HepG2 (cell line): ENCODE results near the gene C14orf119. TPM values are rescaled to one million over a fixed set of nuclear protein-coding genes. Genes with fewer than 3 reads are reported as not detected.

ENCODE experiments used
- CBFB ChIP-seq: sonication (generic); formaldehyde crosslinking; IDR thresholded peaks from 2 replicates; pipeline ENCODE4 v1.4.0; 2020; ENCODE audit warnings: missing genetic modification reagents
- CBX5 ChIP-seq: sonication (generic); formaldehyde crosslinking; IDR thresholded peaks from 2 replicates; pipeline ENCODE4 v1.4.0; 2020; ENCODE audit warnings: missing genetic modification reagents, borderline replicate concordance
- CEBPG ChIP-seq: IDR thresholded peaks from 2 replicates; pipeline ENCODE4 v1.6.1; 2016
- FOSL2 ChIP-seq: sonication (generic); formaldehyde crosslinking; IDR thresholded peaks from 2 replicates; pipeline ENCODE4 v1.4.0; 2020; ENCODE audit warnings: missing genetic modification reagents
- PATZ1 ChIP-seq: sonication (generic); formaldehyde crosslinking; IDR thresholded peaks from 2 replicates; pipeline ENCODE4 v1.4.0; 2020; ENCODE audit warnings: missing genetic modification reagents
- POLR2G ChIP-seq: fragments of 200-400 bp; formaldehyde crosslinking; IDR thresholded peaks from 2 replicates; pipeline ENCODE4 v1.6.1; 2018; ENCODE audit warnings: mild to moderate bottlenecking, low read depth, low read length, moderate library complexity
- RBFOX2 ChIP-seq: fragments of 200-400 bp; formaldehyde crosslinking; IDR thresholded peaks from 2 replicates; pipeline ENCODE4 v1.6.1; 2017; ENCODE audit warnings: low read depth, mild to moderate bottlenecking, low read length
- RBM22 ChIP-seq: fragments of 200-400 bp; formaldehyde crosslinking; optimal IDR thresholded peaks from 2 replicates; pipeline ENCODE3; 2017; ENCODE audit warnings: mild to moderate bottlenecking, low read length, moderate library complexity
- ZBTB49 ChIP-seq: sonication (generic); formaldehyde crosslinking; IDR thresholded peaks from 2 replicates; pipeline ENCODE4 v1.4.0; 2020; ENCODE audit warnings: missing genetic modification reagents, borderline replicate concordance
- ZNF335 ChIP-seq: sonication (generic); formaldehyde crosslinking; IDR thresholded peaks from 2 replicates; pipeline ENCODE4 v1.4.0; 2020; ENCODE audit warnings: missing genetic modification reagents
- polyA plus RNA-seq, 8 experiments: library from polyadenylated mRNA; depleted of rRNA in 3 of 8; stranded (reverse) in 7 of 8; unstranded in 1 of 8; fragments of >200 nt; fragmentation: Illumina TruSeq in 4 of 8; extraction: Trizol in 4 of 8; gene quantifications; 2 replicates each; pipeline versions ENCODE4 v1.2.1 to v1.2.3, GENCODE V29; 2011 to 2016; ENCODE audit warnings: low read depth in 4 of 8, missing spikeins in 1 of 8, mixed read lengths in 1 of 8; ENCODE audit not compliant: insufficient read depth in 1 of 8
- total RNA-seq, 5 experiments: library from RNA; depleted of rRNA; stranded (reverse); fragments of >200 nt; fragmentation: Illumina TruSeq; extraction: Trizol; gene quantifications; 2 replicates each; pipeline ENCODE4 v1.2.3, GENCODE V29; 2016; ENCODE audit warnings: low read depth in 1 of 5
- TF ChIP-seq, protein P1 (sequence below): sonication (generic); formaldehyde crosslinking; IDR thresholded peaks from 2 replicates; pipeline ENCODE4 v1.8.0; 2022; ENCODE audit warnings: missing genetic modification reagents, mild to moderate bottlenecking, moderate library complexity, borderline replicate concordance
- TF ChIP-seq, protein P2 (sequence below): IDR thresholded peaks from 2 replicates; pipeline ENCODE4 v1.6.1; 2016

Gene C14orf119
- total and polyA plus RNA-seq, 2 of the 13 experiments (the other 11 are each of a cell fraction or from before 2014, with no cell fraction given) = 117 to 206 TPM

DNA sequence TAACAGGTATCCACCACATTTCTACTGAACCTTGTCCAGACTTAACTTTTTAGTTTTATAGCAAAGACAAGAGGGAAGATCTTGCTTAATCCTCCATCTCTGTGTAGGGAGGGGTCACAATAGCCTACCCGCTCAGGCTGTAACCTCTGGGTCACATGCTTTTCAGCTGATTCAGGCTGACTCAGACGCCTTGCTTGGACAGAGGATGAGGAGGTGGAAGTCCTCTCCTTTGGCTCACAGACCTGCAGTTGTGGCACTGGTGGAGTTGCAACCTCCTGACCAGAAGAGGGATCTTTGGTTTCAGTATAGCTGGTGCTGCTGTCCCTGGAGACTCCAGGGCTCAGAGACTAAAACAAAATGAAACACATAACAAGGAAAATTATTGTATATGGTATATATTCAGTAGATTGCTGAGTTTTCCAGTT, 16.6 kb upstream of the C14orf119 start (continued):
- TF ChIP-seq, protein P1, sequence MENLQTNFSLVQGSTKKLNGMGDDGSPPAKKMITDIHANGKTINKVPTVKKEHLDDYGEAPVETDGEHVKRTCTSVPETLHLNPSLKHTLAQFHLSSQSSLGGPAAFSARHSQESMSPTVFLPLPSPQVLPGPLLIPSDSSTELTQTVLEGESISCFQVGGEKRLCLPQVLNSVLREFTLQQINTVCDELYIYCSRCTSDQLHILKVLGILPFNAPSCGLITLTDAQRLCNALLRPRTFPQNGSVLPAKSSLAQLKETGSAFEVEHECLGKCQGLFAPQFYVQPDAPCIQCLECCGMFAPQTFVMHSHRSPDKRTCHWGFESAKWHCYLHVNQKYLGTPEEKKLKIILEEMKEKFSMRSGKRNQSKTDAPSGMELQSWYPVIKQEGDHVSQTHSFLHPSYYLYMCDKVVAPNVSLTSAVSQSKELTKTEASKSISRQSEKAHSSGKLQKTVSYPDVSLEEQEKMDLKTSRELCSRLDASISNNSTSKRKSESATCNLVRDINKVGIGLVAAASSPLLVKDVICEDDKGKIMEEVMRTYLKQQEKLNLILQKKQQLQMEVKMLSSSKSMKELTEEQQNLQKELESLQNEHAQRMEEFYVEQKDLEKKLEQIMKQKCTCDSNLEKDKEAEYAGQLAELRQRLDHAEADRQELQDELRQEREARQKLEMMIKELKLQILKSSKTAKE = no peak
- TF ChIP-seq CBFB (CRISPR knock-in tag) (no peak), FOSL2 (CRISPR knock-in tag) (peak; percentile 94), RBM22 (peak; percentile 57), CBX5 (CRISPR knock-in tag) (0 out of 2 replicates have a peak, but pooled peaks have one; percentile 47), RBFOX2 (0 out of 2 replicates have a peak, but pooled peaks have one; percentile 6), POLR2G (peak; percentile 22; the same call in 1 of the 2 replicates), ZBTB49 (CRISPR knock-in tag) (no peak), CEBPG (CRISPR knock-in tag) (0 out of 2 replicates have a peak, but pooled peaks have one; percentile 23), PATZ1 (CRISPR knock-in tag) (peak; percentile 58; the same call in 1 of the 2 replicates), ZNF335 (CRISPR knock-in tag) (0 out of 2 replicates have a peak, but pooled peaks have one; percentile 10)
- TF ChIP-seq, protein P2, sequence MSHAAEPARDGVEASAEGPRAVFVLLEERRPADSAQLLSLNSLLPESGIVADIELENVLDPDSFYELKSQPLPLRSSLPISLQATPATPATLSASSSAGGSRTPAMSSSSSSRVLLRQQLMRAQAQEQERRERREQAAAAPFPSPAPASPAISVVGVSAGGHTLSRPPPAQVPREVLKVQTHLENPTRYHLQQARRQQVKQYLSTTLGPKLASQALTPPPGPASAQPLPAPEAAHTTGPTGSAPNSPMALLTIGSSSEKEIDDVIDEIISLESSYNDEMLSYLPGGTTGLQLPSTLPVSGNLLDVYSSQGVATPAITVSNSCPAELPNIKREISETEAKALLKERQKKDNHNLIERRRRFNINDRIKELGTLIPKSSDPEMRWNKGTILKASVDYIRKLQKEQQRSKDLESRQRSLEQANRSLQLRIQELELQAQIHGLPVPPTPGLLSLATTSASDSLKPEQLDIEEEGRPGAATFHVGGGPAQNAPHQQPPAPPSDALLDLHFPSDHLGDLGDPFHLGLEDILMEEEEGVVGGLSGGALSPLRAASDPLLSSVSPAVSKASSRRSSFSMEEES (CRISPR knock-in tag) = peak; percentile 65; the same call in 1 of the 2 replicates
- TF ChIP-seq, all 625 proteins: peak for 22
